Mammary epithelial cell (primary cell): ENCODE data around the gene SLC50A1.

Experiments
- CTCF ChIP-seq, 2 donors: IDR thresholded peaks in 1 of 2; conservative IDR thresholded peaks in 1 of 2; 2 replicates each; pipeline ENCODE4 v1.5.1; 2011 to 2012; ENCODE audit warnings: inconsistent platforms in 2 of 2, low read length in 2 of 2, mild to moderate bottlenecking in 2 of 2, control low read depth in 1 of 2, low read depth in 1 of 2; ENCODE audit not compliant: insufficient read depth in 1 of 2; ENCODE audit errors: extremely low read depth in 1 of 2
- EZH2 ChIP-seq: IDR thresholded peaks from 2 replicates; pipeline ENCODE4 v1.6.1; 2012; ENCODE audit warnings: low read length, inconsistent platforms, borderline replicate concordance

- TF ChIP-seq CTCF (conservative IDR thresholded peaks at IDR 0.05 in 1 of 2, IDR thresholded peaks at IDR 0.05 in 1 of 2; ENCODE audit: extremely low read depth in 1 of 2, insufficient read depth in 1 of 2, low read depth in 1 of 2, low read length in 2 of 2) = no peak
- no peak for TF ChIP-seq EZH2
Observed at GRCh38 chr1:155122308-155122707, 13.3 kb upstream of the SLC50A1 start.
